Stomach (tissue), 9 donors: ENCODE data around the gene MAST4. TPM values are rescaled to one million over a fixed set of nuclear protein-coding genes. Genes with fewer than 3 reads are reported as not detected.
A peak's percentile ranks its signal among the peaks of the same experiment; 100 is the strongest.

Source experiments
- DNase-seq, 2 donors: peaks; one replicate each; pipeline versions ENCODE4 v3.0.0 to v3.0.0-alpha.2; 2013 to 2019
- H3K27ac ChIP-seq, 5 donors: fragments of 200-600 bp in 4 of 5; sonication (generic) in 4 of 5; one replicate each; pipeline ENCODE4 v1.5.1; 2013 to 2019; ENCODE audit warnings: mild to moderate bottlenecking in 1 of 5, moderate library complexity in 1 of 5
- H3K27me3 ChIP-seq, 3 donors: fragments of 200-600 bp; sonication (generic); one replicate each; pipeline ENCODE4 v1.5.1; 2017 to 2019; ENCODE audit warnings: mixed run types in 1 of 3
- H3K36me3 ChIP-seq, 4 donors: fragments of 200-600 bp; sonication (generic); 1 replicate in 3 of 4; 2 replicates in 1 of 4; pipeline ENCODE4 v1.5.1; 2016 to 2019
- H3K4me1 ChIP-seq, 4 donors: fragments of 200-600 bp; sonication (generic); one replicate each; pipeline ENCODE4 v1.5.1; 2016 to 2019
- H3K4me3 ChIP-seq, 4 donors: fragments of 200-600 bp; sonication (generic) in 3 of 4; one replicate each; pipeline ENCODE4 v1.5.1; 2016 to 2019; ENCODE audit warnings: mild to moderate bottlenecking in 1 of 4
- H3K9me3 ChIP-seq, 4 donors: fragments of 200-600 bp; sonication (generic); one replicate each; pipeline ENCODE4 v1.5.1; 2016 to 2019
- EP300 ChIP-seq: sonication (generic); formaldehyde crosslinking; IDR thresholded peaks from one replicate; pipeline ENCODE4 v1.6.1; 2017; ENCODE audit warnings: antibody characterized with exemption
- POLR2A ChIP-seq, 4 donors: fragments of 450-650 bp; IDR thresholded peaks; one replicate each; pipeline ENCODE4 v1.6.1; 2016; ENCODE audit warnings: antibody characterized with exemption in 4 of 4, control low read depth in 2 of 4, mild to moderate bottlenecking in 1 of 4, moderate library complexity in 1 of 4
- POLR2AphosphoS5 ChIP-seq, 3 donors: sonication (generic); formaldehyde crosslinking; IDR thresholded peaks; one replicate each; pipeline ENCODE4 v1.6.1; 2016; ENCODE audit warnings: antibody characterized with exemption in 3 of 3
- WGBS, 5 donors: extraction: QIAGEN DNeasy Blood & Tissue Kit in 3 of 5; methylation state at CpG; one replicate each; pipeline versions ENCODE4 v1.1.5 to v1.1.7; 2013 to 2018; 5-methylcytosine and 5-hydroxymethylcytosine counted together
- intact Hi-C: fragments of 100-400 bp; cut with DNase I; formaldehyde crosslinking; loops from one replicate; pipeline ENCODE4 v1.15.1; 2023; ENCODE audit warnings: low total_unique reads
- polyA plus RNA-seq, 3 donors: library from polyadenylated mRNA; stranded (reverse); fragments of 200-250 nt; gene quantifications; one replicate each; pipeline ENCODE4 v1.2.3, GENCODE V29; 2013
- total RNA-seq, 5 donors: library from RNA; depleted of rRNA; stranded (reverse); fragments of >200 nt; gene quantifications; one replicate each; pipeline versions ENCODE4 v1.1.0 to v1.2.3, GENCODE V29; 2014 to 2016
- TF ChIP-seq, protein P1 (sequence below), 7 experiments: fragments of 450-650 bp in 4 of 7; fragments of 200-600 bp in 3 of 7; sonication (generic) in 3 of 7; IDR thresholded peaks; one replicate each; pipeline ENCODE4 v1.5.1; 2016 to 2019; ENCODE audit warnings: antibody characterized with exemption in 7 of 7, control low read depth in 2 of 7, mild to moderate bottlenecking in 1 of 7
- donor health status: healthy with polysubstance abuse.
- donor health status: Bipolar disorder and iron deficiency.
- donor health status: healthy.

MAST4 gene
- total and polyA plus RNA-seq, 8 donors, result 1.5 to 52.5 (median 32.1) TPM

DNA sequence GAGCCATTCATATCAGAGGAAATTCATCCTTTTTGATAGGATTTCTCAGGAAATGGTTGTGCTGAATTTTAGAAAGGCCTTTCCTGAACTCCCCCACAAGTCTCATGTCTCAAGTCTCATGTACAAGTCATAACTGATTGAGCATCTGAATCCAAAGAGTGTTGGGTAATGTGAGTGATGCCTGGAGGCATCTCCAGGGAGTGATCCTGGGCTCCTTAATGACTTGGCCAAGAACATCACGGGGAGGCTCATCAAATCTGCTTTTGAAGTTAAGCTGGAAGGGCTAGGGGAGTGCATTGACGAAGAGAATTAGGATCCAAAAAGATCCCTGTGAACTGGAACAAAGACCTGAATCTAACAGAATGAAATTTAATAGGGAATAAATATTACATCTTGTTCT, 79.2 kb downstream of the MAST4 start:
- DNase-seq, result no peak
- no peak overlapping the region for H3K4me3 ChIP-seq
- H3K9me3 ChIP-seq, result no peaks in the 10 kb centered on the region
- no peaks in the 10 kb centered on the region for H3K27me3 ChIP-seq
- intact Hi-C loops, result no loop called here
- TF ChIP-seq POLR2AphosphoS5 (IDR thresholded peaks at IDR 0.05) (no peak), EP300 (no peak), POLR2A (IDR thresholded peaks at IDR 0.05) (no peak)
- TF ChIP-seq, protein P1, sequence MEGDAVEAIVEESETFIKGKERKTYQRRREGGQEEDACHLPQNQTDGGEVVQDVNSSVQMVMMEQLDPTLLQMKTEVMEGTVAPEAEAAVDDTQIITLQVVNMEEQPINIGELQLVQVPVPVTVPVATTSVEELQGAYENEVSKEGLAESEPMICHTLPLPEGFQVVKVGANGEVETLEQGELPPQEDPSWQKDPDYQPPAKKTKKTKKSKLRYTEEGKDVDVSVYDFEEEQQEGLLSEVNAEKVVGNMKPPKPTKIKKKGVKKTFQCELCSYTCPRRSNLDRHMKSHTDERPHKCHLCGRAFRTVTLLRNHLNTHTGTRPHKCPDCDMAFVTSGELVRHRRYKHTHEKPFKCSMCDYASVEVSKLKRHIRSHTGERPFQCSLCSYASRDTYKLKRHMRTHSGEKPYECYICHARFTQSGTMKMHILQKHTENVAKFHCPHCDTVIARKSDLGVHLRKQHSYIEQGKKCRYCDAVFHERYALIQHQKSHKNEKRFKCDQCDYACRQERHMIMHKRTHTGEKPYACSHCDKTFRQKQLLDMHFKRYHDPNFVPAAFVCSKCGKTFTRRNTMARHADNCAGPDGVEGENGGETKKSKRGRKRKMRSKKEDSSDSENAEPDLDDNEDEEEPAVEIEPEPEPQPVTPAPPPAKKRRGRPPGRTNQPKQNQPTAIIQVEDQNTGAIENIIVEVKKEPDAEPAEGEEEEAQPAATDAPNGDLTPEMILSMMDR (IDR thresholded peaks at IDR 0.05), result no peak
- peaks cover 0 to 7% (median 0%) of the 10 kb centered on the region in 4 donors for H3K4me1 ChIP-seq
- H3K36me3 ChIP-seq, result no peaks in the 10 kb centered on the region
- WGBS, 5 donors, result 80 to 97% (median 89%) methylated on average over 2 of the region's 2 CpGs
- H3K27ac ChIP-seq, result no peak overlapping the region

DNA sequence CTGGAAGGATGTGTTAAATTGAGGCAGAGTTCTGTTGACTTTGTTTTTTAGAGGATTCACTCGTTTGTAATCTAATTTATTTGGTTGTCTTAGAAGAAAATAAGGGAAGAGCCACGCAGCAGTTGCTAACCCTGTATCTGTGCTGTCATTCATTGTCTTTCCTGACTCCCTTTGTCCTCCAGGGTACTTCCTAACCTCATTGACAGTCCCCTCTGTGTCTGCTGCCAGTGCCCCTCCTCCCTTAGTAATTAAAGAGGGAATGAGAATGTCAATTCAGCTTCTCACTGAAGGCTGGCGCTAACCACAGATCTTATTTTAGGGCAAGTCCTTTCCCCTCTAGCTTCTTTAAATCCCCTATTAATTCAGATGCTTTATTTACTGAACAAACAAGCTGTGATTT, 84.0 kb downstream of the MAST4 start:
- DNase-seq, result no peak
- Histone ChIP-seq H3K4me1 (no peaks in the 10 kb centered on the region), H3K4me3 (no peak overlapping the region), H3K27ac (no peak overlapping the region), H3K36me3 (no peaks in the 10 kb centered on the region), H3K27me3 (no peaks in the 10 kb centered on the region), H3K9me3 (no peaks in the 10 kb centered on the region)
- 58 to 79% (median 66%) methylated on average over 3 of the region's 3 CpGs for WGBS, 5 donors
- intact Hi-C loops, result no loop called here
- TF ChIP-seq, protein P1 (IDR thresholded peaks at IDR 0.05), result no peak
- no peak for TF ChIP-seq POLR2AphosphoS5 (IDR thresholded peaks at IDR 0.05)
- no peak for TF ChIP-seq EP300
- TF ChIP-seq POLR2A (IDR thresholded peaks at IDR 0.05), result no peak

DNA sequence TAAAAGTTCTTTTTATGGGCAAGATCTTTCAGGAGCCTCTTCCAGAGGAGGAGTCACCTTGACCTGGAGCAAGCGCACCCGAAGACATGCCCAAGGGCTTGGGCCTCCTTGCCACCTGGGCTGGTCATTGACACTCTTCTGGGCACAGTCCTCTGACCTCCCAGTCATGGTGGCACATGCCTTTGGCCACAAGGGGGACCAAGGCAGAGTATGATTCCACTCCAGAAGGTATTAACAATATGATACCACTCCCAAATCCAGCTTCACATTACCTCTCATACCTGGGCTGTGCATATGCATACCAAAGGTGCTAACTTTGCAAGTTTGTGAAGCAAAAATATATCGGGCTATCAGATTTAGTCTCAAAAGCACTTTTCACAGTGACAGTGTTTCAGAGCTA, 84.6 kb downstream of the MAST4 start:
- no peak for DNase-seq
- Histone ChIP-seq H3K27me3 (no peaks in the 10 kb centered on the region), H3K4me1 (no peaks in the 10 kb centered on the region), H3K4me3 (no peak overlapping the region), H3K27ac (no peak overlapping the region), H3K9me3 (no peaks in the 10 kb centered on the region), H3K36me3 (no peaks in the 10 kb centered on the region)
- no peak for TF ChIP-seq POLR2AphosphoS5 (IDR thresholded peaks at IDR 0.05)
- TF ChIP-seq, protein P1 (IDR thresholded peaks at IDR 0.05), result peak in 1 of 7 experiments; percentile 8
- intact Hi-C loops, result no loop called here
- WGBS, 5 donors, result 85 to 97% (median 95%) methylated on average over 3 of the region's 3 CpGs

DNA sequence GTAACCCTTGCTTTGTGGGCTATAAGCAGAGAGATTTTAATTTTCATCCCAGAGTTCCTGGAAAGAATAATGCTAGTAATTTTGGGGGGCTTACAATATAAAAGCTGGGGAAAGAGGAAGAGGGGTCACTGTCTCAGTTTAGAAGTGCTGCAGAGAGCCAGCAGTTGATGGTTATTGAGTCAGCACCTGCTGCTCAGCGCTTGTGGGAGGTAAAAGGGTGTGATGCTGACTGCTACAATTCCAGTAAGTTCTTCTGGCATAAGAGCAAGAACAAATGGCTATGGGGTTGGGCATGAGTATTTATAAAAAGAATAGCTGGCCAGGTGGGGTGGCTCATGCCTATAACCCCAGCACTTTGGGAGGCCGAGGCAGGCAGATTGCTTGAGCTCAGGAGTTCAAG, 88.5 kb downstream of the MAST4 start:
- WGBS, 5 donors, result 79 to 97% (median 94%) methylated on average over 2 of the region's 2 CpGs
- Histone ChIP-seq H3K27me3 (no peaks in the 10 kb centered on the region), H3K4me3 (no peak overlapping the region), H3K27ac (no peak overlapping the region), H3K36me3 (no peaks in the 10 kb centered on the region), H3K9me3 (no peaks in the 10 kb centered on the region), H3K4me1 (no peaks in the 10 kb centered on the region)
- intact Hi-C loops, result no loop called here
- TF ChIP-seq, protein P1 (IDR thresholded peaks at IDR 0.05), result no peak
- TF ChIP-seq POLR2AphosphoS5 (IDR thresholded peaks at IDR 0.05), result no peak
- TF ChIP-seq EP300, result no peak
- DNase-seq, result no peak
